Dedifferentiated amniotic fluid mesenchymal stem cell (primary cell): ENCODE measurements around the gene TMOD1.
"Not testable (repeated sequence)": the region's sequence is repeated elsewhere in the genome, so short reads cannot be mapped to it uniquely, and the experiment has no call there.

Source experiments
- DNase-seq: peaks from one replicate; pipeline ENCODE4 v3.0.0-alpha.2; 2016; ENCODE audit errors: extremely low spot score

TMOD1 gene

GRCh38 chr9:97501177-97501971 is at the start of gene TMOD1:
TMOD1 (plus strand) TSS chr9:97501666; CDS start chr9:97524189, 22,523 bp downstream.
- DNase-seq: no peak

GRCh38 chr9:97453573-97453972 is 47.9 kb upstream of the TMOD1 start:
- DNase-seq: not testable (repeated sequence)

- DNase-seq: not testable (repeated sequence)
These were observed 44.6 kb upstream of the TMOD1 start for GRCh38 chr9:97456841-97457240.

DNA sequence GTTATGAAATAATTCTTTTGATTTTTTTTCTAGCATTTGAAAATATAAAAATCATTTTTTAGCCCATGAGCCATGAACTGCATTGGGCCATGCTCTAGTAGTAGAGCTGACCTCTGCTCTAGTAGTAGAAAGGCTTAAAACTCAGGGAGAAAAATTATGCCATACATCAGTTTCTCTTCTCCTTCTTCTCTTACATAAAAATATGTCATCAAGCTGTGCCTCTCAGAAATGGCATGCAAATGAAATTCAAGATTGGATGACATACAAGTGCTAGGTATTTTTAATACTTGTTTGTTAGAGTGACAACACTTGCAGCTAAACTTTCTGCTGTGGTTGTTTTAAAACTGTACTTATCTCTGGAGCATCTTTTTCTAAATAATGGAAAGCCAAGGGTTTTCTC is 42.1 kb upstream of the TMOD1 start:
- DNase-seq: no peak

GRCh38 chr9:97462159-97462558 is 39.3 kb upstream of the TMOD1 start:
- no peak for DNase-seq

DNA sequence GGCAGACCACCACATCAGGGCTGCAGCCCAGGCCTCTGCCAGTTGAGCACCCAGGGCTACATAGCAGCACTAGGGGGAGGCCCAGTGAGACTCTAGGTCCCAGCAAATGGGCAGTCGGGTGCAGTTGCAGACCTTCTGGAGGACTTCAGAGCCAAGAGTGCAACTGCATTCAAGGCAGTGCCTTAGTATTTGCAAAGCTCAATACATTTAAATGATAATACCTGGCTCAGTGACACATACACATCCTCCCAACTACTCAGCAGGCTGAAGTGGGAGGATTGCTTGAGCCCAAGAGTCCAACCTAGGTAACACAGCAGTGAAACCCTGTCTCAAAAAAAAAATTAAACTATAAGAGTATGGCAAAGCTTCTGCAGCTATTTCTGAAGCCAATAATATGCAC is 38.6 kb upstream of the TMOD1 start:
- DNase-seq: no peak

DNA sequence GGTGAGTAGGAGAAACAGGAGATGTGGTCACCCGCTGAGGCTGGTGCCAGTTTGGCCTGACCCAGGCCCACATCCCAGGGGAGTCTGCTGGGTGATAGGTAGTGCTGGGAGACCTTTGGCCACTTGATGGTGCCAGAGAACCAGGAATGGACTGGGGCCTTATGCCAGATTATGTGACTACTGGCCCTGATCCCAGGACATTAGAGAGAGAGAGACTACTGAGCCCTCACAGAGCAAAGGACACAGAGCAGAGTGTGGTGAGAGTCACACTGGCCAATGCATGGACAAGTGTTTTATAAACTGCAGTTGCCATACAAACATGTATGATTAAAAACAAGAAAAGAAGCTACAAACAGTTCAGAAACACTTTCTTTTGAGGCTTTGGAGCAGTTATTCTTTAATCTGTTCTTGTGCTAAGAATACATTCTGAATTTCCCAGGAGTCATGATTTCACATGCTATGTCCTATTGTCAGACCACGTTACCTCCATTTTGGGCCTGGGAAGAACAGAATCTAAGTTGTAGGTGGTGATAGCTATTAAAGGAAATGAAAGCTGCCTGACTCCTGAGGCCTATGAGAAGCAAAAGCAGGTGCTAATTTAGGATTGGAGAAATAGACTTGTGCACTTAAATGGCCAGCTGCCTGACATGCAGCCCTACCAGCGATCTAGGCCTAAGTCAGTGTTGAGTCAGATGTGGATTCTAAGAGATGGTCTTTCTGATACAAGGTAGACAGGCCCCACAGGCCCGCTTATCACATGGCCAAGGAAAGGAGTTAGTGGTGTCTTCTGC is 32.6 kb upstream of the TMOD1 start:
- DNase-seq: peak; percentile 42

GRCh38 chr9:97470076-97470475 is 31.4 kb upstream of the TMOD1 start:
- no peak for DNase-seq

- no peak for DNase-seq
These were observed 27.7 kb upstream of the TMOD1 start for GRCh38 chr9:97473717-97474116.

DNA sequence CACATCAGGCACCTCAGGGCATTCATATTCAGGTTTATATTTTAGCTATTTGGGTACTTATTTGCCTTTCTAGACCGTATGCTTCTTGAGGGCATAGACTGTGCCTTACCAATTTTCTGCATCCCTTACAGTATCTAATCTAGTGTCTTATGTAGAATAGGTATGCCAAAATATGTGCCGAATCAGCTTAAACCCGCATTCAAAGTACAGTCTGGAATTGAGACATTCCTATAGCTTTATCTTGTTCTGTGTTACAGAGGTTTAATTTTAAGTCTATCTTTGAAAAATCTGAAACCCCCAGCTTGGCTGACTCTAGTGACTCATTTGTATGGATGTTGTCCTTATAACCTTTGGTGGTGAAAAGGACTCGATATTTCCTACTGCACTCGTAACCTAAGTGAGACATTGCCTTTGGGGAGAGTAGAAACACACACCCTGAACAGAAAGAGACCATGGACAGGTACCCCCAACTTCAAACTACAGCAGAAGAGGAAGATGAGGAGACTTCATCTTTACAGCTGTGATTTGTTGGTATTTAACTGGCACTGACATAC is 27.0 kb upstream of the TMOD1 start:
- no peak for DNase-seq

GRCh38 chr9:97475059-97475458 is 26.4 kb upstream of the TMOD1 start:
- no peak for DNase-seq

DNA sequence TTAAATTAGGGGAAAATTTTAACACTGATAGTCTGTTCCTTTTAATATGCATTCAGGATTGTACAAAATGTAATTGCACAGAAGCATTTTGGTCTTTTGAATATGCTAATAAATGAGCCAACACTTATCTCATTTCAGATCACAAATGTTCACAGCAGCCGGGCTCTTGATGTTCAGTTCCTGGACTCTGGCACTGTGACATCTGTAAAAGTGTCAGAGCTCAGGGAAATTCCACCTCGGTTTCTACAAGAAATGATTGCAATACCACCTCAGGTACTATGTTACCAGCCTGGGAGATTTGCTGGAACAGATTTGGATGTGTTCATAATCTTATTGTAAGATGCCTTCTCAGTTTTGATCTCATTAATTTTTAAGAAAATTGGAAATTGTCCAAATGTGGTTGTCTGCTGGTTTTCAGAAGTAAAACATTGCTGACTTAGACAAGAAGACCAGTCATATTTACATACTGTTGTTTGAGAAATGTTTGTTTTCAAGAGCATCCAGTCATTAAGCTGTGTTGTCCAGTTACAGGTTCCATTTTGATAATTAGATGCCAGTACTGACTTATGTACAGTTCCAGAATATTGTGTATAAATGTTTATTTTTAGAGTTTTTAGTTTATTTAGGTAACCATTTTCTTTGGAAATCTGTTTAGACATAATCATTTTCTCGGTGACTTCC is 23.0 kb upstream of the TMOD1 start:
- DNase-seq: no peak

GRCh38 chr9:97479496-97480159 is 21.8 kb upstream of the TMOD1 start:
- DNase-seq: no peak

- no peak for DNase-seq
These were observed 21.3 kb upstream of the TMOD1 start for GRCh38 chr9:97480174-97480573.

DNA sequence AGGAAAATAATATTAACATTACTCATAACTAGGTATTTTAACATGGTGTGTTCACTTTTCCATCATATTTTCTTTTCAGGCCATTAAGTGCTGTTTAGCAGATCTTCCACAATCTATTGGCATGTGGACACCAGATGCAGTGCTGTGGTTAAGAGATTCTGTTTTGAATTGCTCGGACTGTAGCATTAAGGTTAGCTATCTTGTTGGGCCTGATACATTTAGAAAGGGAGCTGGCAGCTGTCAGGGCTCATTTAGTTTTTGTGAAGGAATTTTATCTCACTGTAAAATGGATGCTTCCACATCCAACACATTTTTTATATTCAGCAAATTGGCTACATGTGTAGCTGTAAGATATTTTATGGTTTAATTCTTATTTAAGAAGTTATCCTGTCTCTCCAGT is 20.7 kb upstream of the TMOD1 start:
- DNase-seq: no peak

DNA sequence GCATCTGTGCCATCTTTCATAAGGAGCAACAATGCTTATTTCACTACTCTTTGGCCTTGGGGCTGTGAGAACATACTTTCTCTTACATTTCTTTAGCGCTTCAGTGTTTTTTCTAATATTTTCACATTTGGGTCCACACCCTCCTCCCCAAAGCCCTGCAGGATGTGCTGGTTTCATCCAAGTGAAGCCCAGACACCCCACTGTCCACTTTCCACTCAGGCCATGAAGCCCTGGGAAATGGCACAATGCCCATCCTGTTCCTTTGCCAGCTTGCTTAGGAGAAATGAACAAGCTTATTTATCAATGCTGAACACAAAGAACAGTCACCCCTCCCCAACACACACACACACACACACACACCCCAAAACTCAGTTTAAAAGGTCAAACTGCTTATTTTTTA is 17.3 kb upstream of the TMOD1 start:
- DNase-seq: no peak

DNA sequence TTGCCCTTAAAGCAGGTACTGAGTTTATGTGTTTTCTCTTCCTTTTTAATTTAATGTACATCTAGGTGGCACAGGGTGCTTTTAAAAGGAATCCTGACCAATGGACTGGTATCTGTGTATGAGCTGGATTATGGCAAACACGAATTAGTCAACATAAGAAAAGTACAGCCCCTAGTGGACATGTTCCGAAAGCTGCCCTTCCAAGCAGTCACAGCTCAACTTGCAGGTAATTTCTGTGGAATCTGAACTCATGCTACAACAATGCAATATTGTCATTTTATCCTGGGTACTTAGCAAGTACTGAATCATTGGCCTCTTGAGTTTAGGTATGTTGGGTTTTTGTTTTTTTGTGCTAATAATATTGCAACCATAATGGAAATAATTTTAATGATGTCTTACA is 14.4 kb upstream of the TMOD1 start:
- no peak for DNase-seq

DNA sequence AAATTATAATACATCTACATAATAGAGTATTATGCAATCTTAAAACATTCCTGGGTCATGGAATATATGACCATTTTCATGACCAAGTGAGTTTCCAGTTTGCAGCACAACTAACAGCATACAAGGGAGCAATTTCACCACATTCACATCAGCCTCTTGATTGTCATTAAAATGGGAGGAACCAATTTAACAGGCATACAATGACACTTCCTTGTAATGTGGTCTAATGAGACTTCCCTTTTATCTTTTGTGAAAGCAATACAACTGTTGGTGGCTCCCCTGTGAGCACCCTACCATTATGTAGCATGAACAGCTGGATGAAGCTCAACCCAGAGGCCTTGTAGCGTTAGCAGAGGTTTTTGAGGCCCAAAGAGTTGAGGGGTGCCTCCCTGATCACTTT is 13.6 kb upstream of the TMOD1 start:
- DNase-seq: no peak

GRCh38 chr9:97491216-97491999 is 10.1 kb upstream of the TMOD1 start:
- no peak for DNase-seq

DNA sequence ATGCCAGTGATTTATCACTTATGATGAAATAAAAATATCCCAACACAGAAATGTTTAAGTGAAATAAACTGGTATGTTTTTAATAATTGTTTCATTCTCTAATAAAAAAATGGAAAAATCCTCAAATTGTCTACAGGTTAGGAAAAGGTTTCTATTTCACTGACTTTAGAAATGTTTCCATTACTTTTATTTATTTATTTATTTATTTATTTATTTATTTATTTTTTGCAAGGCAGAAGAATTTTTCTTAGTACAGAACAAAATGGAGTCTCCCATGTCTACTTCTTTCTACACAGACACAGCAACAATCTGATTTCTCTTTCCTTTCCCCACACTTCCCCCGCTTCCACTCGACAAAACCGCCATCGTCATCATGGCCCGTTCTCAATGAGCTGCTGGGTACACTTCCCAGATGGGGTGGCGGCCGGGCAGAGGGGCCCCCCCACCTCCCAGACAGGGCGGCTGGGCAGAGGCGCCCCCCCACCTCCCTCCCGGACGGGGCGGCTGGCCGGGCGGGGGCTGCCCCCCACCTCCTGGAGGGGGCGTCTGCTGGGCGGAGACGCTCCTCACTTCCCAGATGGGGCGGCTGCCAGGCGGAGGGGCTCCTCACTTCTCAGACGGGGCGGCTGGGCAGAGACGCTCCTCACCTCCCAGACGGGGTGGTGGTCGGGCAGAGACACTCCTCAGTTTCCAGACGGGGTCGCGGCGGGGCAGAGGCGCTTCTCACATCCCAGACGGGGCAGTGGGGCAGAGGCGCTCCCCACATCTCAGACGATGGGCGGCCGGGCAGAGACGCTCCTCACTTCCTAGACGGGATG is 3.7 kb upstream of the TMOD1 start:
- DNase-seq: not testable (repeated sequence)
